Large intestine (tissue), 3 donors: Measurements from ENCODE around the gene KLF13. TPM values are rescaled to one million over a fixed set of nuclear protein-coding genes. Genes with fewer than 3 reads are reported as not detected.

ENCODE experiments used
- DNase-seq, 2 donors: peaks; one replicate each; pipeline versions ENCODE4 v3.0.0 to v3.0.0-alpha.2; 2013
- H3K27ac ChIP-seq: one replicate; pipeline ENCODE4 v1.5.1; 2013; ENCODE audit warnings: low read length
- H3K27me3 ChIP-seq: 2 replicates; pipeline ENCODE4 v1.6.1; 2013; ENCODE audit warnings: low read length; ENCODE audit not compliant: control insufficient read depth, insufficient read depth
- H3K36me3 ChIP-seq: 2 replicates; pipeline ENCODE4 v1.6.1; 2013; ENCODE audit warnings: low read length; ENCODE audit not compliant: control insufficient read depth, insufficient read depth
- H3K4me1 ChIP-seq: one replicate; pipeline ENCODE4 v1.6.1; 2013; ENCODE audit warnings: low read length; ENCODE audit not compliant: control insufficient read depth, insufficient read depth
- H3K4me3 ChIP-seq: one replicate; pipeline ENCODE4 v1.5.1; 2013; ENCODE audit warnings: low read length
- H3K9me3 ChIP-seq: one replicate; pipeline ENCODE4 v1.6.1; 2013; ENCODE audit warnings: mild to moderate bottlenecking, low read depth, low read length, moderate library complexity; ENCODE audit not compliant: control insufficient read depth
- WGBS: methylation state at CpG from one replicate; pipeline ENCODE4 v1.1.5; 2013; ENCODE audit warnings: low lambda C conversion rate; ENCODE audit not compliant: insufficient coverage; 5-methylcytosine and 5-hydroxymethylcytosine counted together
- polyA plus RNA-seq: library from polyadenylated mRNA; unstranded; fragments of 120-200 nt; gene quantifications from one replicate; pipeline ENCODE4 v1.2.1, GENCODE V29; 2013

KLF13 gene
- polyA plus RNA-seq, 1 donor, result 60.7 TPM

DNA sequence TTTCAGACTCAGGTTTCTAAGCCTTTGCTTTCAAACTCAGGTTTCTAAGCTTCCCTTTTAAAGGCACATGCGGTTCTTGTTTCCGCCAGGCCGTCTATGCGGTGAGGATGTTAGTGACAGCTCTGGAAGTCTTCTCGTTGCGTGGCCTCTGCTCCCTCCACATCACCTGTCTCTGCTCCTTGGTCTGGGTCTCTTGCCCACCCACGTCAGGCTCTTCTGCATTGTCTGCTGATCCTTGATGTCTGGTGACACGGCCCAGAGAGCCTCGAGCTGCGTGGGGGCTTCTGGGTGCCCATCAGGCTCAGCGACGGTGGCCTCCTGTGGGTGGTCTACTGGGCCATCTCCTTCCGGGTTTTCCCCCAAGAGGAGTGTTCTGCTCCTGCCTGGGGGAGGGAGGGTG, 30.5 kb downstream of the KLF13 start:
- no peaks in the 10 kb centered on the region for H3K27me3 ChIP-seq
- WGBS, result no CpG with 5 or more reads among the region's 13 CpGs
- no peak overlapping the region for H3K27ac ChIP-seq
- H3K9me3 ChIP-seq, result no peaks in the 10 kb centered on the region
- DNase-seq, result no peak
- H3K36me3 ChIP-seq, result peaks cover 6% of the 10 kb centered on the region
- no peak overlapping the region for H3K4me3 ChIP-seq
- H3K4me1 ChIP-seq, result peaks cover 55% of the 10 kb centered on the region

DNA sequence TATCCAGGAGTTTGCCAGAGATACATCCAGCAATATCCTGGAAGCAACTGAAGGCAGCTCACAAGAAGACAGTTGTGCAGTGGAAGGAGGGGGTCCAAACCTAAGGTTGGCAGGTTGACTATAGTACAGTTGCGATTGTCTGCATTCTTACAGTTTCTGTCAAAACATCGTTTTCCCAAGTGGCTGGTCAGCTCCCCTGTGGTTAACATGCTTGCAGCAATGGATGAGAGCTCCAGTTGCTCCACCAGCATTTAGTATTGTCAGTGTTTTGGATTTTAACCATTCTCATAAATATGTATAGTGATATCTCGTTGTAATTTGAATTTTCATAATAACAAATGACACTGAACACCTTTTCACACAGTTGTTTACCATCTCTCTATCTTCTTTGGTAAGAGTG, 31.5 kb downstream of the KLF13 start:
- H3K4me1 ChIP-seq, result peaks cover 53% of the 10 kb centered on the region
- no peak for DNase-seq
- no peak overlapping the region for H3K27ac ChIP-seq
- no peaks in the 10 kb centered on the region for H3K9me3 ChIP-seq
- H3K4me3 ChIP-seq, result no peak overlapping the region
- no peaks in the 10 kb centered on the region for H3K27me3 ChIP-seq
- 100% methylated on average over 1 of the region's 3 CpGs for WGBS
- peaks cover 6% of the 10 kb centered on the region for H3K36me3 ChIP-seq

DNA sequence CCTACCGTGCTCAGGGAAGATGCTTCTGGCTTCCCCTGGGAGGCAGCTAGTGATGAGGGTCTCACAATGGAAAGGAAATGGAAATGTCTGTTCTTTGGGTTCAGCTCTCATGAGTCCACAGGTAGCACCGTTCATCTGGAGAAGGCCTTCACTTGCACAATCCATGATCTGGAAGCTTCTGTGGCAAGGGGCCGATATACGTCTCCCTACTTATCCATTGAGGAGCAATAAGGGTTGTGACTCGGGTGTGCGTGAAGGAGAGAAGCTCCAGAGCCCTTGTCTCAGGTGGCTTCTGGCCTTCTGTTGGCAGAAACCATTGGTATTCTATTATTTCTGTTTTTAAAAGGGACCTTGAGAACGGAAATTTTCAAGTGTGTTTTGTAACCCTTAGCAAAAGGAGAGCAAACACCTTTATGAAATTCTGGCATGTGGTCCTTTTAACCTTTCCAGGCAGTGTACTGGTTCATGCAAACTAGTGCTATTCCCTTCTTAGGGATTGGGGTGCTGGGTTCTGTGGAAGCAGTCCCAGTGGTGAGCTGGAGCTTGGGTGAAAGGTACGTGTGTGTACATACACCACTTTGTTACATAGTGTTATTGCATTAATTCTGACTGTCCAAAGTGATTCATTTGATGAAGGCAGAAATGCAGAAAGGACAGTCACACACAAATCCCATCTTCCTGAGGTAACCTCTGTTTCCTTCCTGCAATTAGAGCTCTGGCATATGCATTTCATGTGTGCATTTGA, 32.5 kb downstream of the KLF13 start:
- peaks cover 50% of the 10 kb centered on the region for H3K4me1 ChIP-seq
- 100% methylated on average over 1 of the region's 8 CpGs for WGBS
- DNase-seq, result no peak

GRCh38 chr15:31359702-31360111, 33.1 kb downstream of the KLF13 start:
- H3K36me3 ChIP-seq, result peaks cover 6% of the 10 kb centered on the region
- H3K27me3 ChIP-seq, result no peaks in the 10 kb centered on the region
- no peak overlapping the region for H3K4me3 ChIP-seq
- WGBS, result no CpG with 5 or more reads among the region's 7 CpGs
- peaks cover 54% of the 10 kb centered on the region for H3K4me1 ChIP-seq
- DNase-seq, result peak in 1 of 2 donors; percentile 53
- H3K27ac ChIP-seq, result peak overlapping the region; percentile 49
- no peaks in the 10 kb centered on the region for H3K9me3 ChIP-seq

More for the DNA sequence above, 32.5 kb downstream of the KLF13 start:
- Histone ChIP-seq H3K27ac (no peak overlapping the region), H3K36me3 (peaks cover 6% of the 10 kb centered on the region), H3K27me3 (no peaks in the 10 kb centered on the region), H3K4me3 (no peak overlapping the region), H3K9me3 (no peaks in the 10 kb centered on the region)

GRCh38 chr15:31360158-31360561, 33.5 kb downstream of the KLF13 start:
- H3K36me3 ChIP-seq, result peaks cover 2% of the 10 kb centered on the region
- no peaks in the 10 kb centered on the region for H3K9me3 ChIP-seq
- WGBS, result no CpG with 5 or more reads among the region's 8 CpGs
- DNase-seq, result no peak
- no peaks in the 10 kb centered on the region for H3K27me3 ChIP-seq
- H3K4me1 ChIP-seq, result peaks cover 59% of the 10 kb centered on the region
- peak overlapping the region; percentile 49 for H3K27ac ChIP-seq
- no peak overlapping the region for H3K4me3 ChIP-seq

GRCh38 chr15:31360843-31361763, 34.5 kb downstream of the KLF13 start:
- DNase-seq, result peak in 1 of 2 donors; percentile 70
- Histone ChIP-seq H3K36me3 (peaks cover 2% of the 10 kb centered on the region), H3K4me1 (peaks cover 66% of the 10 kb centered on the region), H3K27me3 (no peaks in the 10 kb centered on the region), H3K4me3 (no peak overlapping the region), H3K27ac (peak overlapping the region; percentile 49), H3K9me3 (no peaks in the 10 kb centered on the region)
- WGBS, result no CpG with 5 or more reads among the region's 17 CpGs

DNA sequence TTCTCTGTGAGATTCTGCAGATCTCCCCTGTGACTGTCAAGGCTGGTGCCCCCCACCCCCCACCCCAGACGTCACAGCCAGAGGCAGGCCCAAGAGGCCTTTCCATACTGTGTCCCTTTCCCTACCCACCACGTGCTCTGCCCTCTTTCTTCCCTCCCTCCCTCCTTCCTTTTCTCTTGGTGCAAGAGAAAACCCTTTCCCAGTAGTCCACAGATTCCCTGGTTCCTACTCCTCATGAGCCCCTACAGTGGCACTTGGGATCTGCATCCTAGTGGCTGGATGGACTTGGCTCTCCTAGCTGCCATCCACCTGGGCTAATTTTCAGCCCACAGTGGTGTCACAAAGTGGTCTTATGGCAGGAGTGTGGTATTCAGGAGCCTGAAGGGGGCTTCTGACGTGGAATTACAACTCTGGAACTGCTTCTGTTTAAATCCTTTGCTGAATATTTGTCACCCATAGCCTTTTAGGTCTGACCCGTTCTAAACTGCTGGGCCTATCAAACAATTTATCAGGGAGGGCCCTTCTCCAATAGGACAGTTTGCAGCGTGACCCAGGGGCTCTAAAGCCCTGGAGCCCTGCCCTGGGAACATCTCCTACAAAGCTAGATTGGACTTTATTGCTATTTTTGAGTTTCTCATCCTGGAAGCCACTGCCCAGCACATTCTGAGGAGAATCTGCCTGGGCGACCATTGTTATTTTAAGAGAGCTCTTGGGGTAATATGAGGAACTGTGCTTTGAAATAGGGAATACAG, 35.3 kb downstream of the KLF13 start:
- H3K27me3 ChIP-seq, result no peaks in the 10 kb centered on the region
- H3K4me3 ChIP-seq, result no peak overlapping the region
- peaks cover 2% of the 10 kb centered on the region for H3K36me3 ChIP-seq
- peaks cover 72% of the 10 kb centered on the region for H3K4me1 ChIP-seq
- 0% methylated on average over 1 of the region's 6 CpGs for WGBS
- peak in 1 of 2 donors; percentile 46 for DNase-seq
- peak overlapping the region; percentile 49 for H3K27ac ChIP-seq
- no peaks in the 10 kb centered on the region for H3K9me3 ChIP-seq

DNA sequence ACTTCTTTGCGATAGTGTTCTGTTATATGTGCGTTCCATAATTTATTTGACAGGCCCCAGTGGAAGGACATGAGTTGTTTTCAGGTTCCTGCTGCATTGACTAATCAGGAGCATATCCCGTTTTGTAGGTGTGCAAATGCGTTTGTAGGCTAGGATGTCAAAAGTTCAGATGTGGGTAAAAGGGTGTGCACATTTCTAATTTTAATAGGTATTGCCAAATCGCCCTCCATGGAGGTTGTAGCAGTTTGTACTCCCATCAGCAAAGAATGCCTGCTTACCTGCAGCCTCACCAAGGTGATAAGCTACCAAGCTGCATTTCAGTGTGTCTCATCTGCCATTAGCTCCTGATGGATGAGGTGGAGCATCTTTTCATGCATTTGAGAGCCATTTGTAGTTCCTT, 36.3 kb downstream of the KLF13 start:
- no peaks in the 10 kb centered on the region for H3K27me3 ChIP-seq
- no peak overlapping the region for H3K27ac ChIP-seq
- WGBS, result 70% methylated on average over 3 of the region's 5 CpGs
- H3K36me3 ChIP-seq, result no peaks in the 10 kb centered on the region
- no peak for DNase-seq
- peaks cover 78% of the 10 kb centered on the region for H3K4me1 ChIP-seq
- no peaks in the 10 kb centered on the region for H3K9me3 ChIP-seq
- no peak overlapping the region for H3K4me3 ChIP-seq

GRCh38 chr15:31364301-31365031, 37.8 kb downstream of the KLF13 start:
- DNase-seq, result peak; percentile 74 to 88
- Histone ChIP-seq H3K4me3 (no peak overlapping the region), H3K36me3 (no peaks in the 10 kb centered on the region), H3K4me1 (peaks cover 78% of the 10 kb centered on the region), H3K9me3 (no peaks in the 10 kb centered on the region), H3K27me3 (no peaks in the 10 kb centered on the region), H3K27ac (peak overlapping the region; percentile 76)
- WGBS, result no CpG with 5 or more reads among the region's 10 CpGs
